ENCODE data around the gene SLC16A11.
"Not testable (repeated sequence)": the region's sequence is repeated elsewhere in the genome, so short reads cannot be mapped to it uniquely, and the experiment has no call there.

Gene SLC16A11

GRCh38 chr17:7004398-7005253 is 39.3 kb downstream of the SLC16A11 start:
- peak; percentile 26 for DNase-seq

GRCh38 chr17:7003745-7004144 is 40.1 kb downstream of the SLC16A11 start:
- DNase-seq = no peak

GRCh38 chr17:7002288-7003047 is 41.4 kb downstream of the SLC16A11 start:
- DNase-seq = no peak

DNA sequence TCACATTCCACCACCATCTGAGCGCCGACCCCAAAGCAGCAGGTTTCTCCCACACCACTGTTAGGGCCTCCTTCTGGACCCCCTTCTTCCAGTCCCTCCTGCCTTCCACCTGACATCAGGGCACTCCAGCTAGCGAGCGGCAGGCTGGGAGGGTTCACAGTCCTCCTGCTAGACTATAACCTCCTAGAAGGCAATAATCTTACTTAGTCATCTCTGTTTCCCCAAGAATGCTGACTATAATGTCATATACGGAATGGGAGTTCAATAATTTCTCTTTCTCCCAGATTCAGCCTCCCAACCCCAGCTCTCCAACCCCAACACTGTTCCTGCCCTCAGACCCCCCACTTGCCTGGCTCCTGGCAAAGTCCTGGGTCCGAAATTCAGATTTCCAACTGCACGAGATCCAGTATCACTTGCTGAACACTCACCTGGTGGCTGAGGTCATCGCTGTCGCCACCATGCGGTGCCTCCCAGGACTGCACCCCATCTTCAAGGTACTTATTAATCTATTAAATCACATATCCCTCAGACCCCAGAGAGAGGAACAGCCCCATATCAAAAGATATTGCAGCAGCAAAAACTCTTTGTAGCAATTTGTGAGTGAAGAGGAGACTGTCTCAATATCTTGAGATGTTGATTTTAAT is 42.5 kb downstream of the SLC16A11 start:
- DNase-seq = peak; percentile 39

- DNase-seq = no peak
These were observed 44.9 kb downstream of the SLC16A11 start for GRCh38 chr17:6998855-6999508.

DNA sequence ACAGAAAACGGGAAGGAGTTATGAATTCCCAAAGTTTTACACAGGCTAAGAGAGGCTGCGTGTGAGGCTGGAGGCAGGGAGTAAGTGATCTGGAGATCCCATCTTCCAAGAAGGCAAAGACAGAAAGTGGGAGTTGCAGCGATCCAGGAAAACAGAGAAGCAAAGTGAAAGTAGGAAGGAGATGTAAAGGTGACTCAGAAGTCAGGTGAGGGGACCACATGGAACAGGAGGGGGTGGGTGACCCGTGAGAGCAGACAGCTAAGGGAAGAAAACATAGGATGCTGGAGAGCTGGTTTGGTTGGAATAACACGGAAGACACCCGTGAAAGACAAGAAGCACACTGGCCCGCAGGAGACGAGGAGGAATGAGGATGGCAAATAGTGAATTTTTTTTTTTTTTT is 46.7 kb downstream of the SLC16A11 start:
- DNase-seq = no peak

DNA sequence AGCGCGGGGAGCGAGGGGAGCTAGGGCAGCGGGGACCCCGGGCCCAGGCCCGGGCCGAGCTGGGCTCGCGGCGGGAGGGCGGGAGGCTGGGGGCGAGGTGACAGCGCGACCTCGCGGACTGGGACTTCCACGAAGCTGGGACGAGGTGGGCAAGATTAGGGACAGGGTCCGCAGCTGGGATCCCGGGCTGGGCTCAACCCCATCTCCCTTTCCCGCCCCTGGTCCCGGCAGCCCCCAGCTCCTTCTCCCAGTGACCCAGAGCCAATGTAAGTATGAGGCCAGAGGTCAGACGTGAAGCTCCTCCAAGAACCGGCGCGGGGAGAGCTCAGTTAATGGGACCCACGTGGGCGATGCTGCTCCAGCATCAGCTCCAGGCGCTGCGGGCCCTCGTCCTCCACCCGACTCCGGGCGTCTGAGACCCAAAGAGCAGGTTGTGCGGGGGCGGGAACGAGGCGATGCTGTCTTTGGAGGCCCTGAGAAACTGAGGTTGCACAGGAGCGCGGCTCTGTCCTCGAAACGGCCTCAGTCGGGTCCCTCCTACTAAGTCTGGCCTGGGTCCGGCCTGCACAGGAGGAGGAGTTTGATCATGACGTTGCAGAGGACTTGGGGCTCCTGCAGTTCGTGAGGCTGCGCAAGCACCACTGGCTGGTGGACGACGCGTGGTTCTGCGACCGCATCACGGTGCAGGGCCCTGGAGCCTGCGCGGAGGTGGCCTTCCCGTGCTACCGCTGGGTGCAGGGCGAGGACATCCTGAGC is 47.5 kb downstream of the SLC16A11 start:
- DNase-seq = no peak

- DNase-seq = no peak
These were observed 48.2 kb downstream of the SLC16A11 start, which contains the start of gene ALOX12 for GRCh38 chr17:6995500-6996255. Gene ALOX12 (plus strand): TSS chr17:6996049. CDS start chr17:6996118, 69 bp downstream.

DNA sequence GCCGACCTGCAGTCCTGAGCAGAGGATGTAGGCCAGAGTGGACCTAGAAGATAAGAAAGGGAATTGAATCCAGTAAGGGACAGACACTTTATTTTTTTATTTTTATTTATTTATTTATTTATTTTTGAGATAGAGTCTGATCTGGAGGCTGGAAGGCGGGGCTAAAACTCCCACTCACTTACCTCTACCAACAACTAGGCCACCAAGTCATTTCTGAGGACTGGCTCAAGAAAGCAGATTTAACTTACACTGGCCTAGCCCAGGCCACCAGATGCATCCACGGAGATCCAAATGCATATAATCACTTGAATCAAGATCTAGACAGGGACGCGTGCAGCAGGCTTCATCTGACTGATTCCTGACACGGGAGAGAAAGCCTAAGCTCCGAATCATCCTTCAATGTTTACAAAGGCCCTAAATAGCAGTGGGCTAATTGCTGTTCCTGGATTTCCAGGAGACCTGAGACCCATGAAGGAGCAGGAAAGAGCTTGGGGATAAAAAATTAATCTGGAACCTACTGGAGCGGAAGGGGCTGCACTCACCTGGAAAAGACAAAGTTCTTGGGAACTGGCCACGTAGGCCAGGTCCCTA is 49.1 kb downstream of the SLC16A11 start:
- DNase-seq = no peak

DNA sequence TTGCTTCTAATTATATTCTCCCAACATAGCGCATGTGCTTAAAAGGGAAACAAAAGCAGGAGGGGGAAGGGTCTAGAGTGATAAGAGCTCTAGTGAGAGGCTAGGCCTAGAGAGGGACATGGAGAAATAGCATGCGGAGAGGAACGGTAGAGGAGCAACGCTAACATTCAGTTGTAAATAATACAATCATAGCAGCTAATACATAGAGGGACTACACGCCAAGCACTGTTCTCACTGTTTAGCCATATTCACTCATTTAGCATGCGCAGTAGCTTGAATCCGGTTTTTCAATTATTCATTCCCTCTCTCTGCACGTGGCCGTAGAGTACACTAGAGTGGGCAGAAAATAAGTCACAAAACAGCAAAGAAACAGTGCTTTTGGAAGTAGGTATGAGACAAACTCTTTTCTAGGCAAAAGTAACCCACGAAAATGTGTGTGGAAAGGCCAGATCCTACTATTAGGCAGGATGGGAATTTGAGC is 49.7 kb downstream of the SLC16A11 start:
- no peak for DNase-seq

DNA sequence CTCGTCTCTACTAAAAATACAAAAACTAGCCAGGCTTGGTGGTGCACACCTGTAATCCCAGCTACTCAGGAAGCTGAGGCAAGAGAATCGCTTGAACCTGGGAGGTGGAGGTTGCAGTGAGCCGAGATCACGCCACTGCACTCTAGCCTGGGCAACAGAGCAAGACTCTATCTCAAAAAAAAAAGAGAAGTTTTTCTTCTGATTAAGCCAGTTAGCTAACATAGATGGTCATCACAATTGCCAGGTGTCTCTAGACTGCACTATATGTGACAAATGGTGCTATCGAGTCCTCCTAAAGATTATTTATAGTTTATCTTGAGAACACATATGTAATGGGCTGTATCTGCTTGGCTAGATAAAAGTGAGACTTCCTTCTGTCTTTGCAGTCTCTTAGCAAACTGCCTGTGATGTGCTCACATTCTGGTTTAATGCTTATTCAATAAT is 50.3 kb downstream of the SLC16A11 start:
- DNase-seq = not testable (repeated sequence)
